Epithelial cell of proximal tubule (primary cell): ENCODE results near the gene KLHDC7A. TPM values are rescaled to one million over a fixed set of nuclear protein-coding genes. Genes with fewer than 3 reads are reported as not detected.

Source experiments
- DNase-seq: peaks from one replicate; pipeline ENCODE4 v3.0.0-alpha.2; 2011; ENCODE audit warnings: low read depth
- H3K4me3 ChIP-seq: 2 replicates; pipeline ENCODE4 v1.5.1; 2011; ENCODE audit warnings: low read depth, mild to moderate bottlenecking, low read length
- total RNA-seq: library from RNA; depleted of rRNA; stranded (reverse); fragments of >200 nt; gene quantifications from 2 replicates; pipeline ENCODE4 v1.2.3, GENCODE V29; 2015
- TF ChIP-seq, protein P1 (sequence below): conservative IDR thresholded peaks from 2 replicates; pipeline ENCODE4 v1.5.1; 2012; ENCODE audit warnings: low read depth, mild to moderate bottlenecking, low read length

Gene KLHDC7A
- total RNA-seq, 1 donor from 2014 or later: 0.98 TPM

GRCh38 chr1:18530587-18531502, 50.1 kb downstream of the KLHDC7A start:
- TF ChIP-seq, protein P1, sequence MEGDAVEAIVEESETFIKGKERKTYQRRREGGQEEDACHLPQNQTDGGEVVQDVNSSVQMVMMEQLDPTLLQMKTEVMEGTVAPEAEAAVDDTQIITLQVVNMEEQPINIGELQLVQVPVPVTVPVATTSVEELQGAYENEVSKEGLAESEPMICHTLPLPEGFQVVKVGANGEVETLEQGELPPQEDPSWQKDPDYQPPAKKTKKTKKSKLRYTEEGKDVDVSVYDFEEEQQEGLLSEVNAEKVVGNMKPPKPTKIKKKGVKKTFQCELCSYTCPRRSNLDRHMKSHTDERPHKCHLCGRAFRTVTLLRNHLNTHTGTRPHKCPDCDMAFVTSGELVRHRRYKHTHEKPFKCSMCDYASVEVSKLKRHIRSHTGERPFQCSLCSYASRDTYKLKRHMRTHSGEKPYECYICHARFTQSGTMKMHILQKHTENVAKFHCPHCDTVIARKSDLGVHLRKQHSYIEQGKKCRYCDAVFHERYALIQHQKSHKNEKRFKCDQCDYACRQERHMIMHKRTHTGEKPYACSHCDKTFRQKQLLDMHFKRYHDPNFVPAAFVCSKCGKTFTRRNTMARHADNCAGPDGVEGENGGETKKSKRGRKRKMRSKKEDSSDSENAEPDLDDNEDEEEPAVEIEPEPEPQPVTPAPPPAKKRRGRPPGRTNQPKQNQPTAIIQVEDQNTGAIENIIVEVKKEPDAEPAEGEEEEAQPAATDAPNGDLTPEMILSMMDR: no peak
- H3K4me3 ChIP-seq: no peak overlapping the region
- DNase-seq: no peak

- TF ChIP-seq, protein P1: no peak
- no peak for DNase-seq
- no peak overlapping the region for H3K4me3 ChIP-seq
Observed at GRCh38 chr1:18531503-18531845, 50.7 kb downstream of the KLHDC7A start.

DNA sequence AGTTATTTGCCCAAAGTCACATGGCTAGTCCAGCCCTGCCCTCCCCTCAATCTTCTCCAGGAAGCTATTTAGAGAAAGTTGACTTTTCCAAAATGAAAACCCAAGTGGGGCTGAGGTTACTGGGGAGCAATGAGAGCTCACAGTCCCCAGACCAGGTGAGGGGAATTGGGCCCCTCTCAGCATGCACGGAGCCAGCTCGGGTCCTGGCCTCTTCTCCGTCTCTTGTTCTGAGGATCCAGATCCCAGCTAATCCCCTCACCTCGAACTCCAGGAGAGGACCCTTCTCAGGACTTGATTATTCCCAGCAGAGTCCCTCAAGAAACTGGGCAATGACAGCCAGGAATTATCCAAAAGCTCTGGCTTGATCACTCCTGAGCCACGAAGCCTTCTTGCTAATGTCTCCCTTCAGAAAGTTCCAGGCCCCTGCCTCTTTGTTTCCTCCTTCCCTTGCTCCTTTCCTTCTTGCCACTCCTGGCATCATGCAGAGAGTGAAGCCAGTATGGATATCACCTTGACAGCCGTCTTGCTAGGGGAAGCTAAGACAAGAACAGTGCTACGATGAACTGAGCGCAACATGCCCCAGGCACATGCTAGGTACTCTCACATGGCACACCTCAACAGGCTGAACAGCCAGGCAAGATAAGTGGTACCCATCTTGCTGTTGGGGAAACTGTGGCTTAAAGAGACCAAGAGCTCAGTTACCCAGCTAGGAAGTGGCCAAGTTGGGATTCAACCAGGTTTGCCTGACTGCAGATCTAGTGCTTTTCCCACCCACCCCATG, 51.9 kb downstream of the KLHDC7A start:
- H3K4me3 ChIP-seq: no peak overlapping the region
- no peak for DNase-seq
- TF ChIP-seq, protein P1: no peak

DNA sequence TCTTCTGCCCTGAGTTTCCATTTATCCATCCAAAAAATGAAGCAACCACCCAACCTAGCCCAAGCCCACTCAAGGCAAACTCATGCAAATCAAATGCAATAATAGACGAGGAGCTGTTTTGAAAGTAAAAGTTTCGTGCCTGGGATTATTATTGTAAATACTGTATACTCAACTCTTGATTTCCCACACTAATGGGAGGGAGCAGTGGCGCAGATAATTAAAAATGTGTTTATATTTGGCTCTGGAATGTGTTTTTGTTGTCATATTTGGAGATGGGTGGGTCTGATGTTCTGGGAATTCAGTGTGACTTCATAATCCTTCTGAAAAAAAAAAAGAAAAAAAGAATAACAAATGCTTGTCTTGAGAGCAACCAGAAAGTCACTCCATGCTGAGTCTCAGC, 52.5 kb downstream of the KLHDC7A start:
- TF ChIP-seq, protein P1: no peak
- DNase-seq: no peak
- H3K4me3 ChIP-seq: no peak overlapping the region

GRCh38 chr1:18534810-18535205, 54.1 kb downstream of the KLHDC7A start:
- no peak overlapping the region for H3K4me3 ChIP-seq
- DNase-seq: no peak
- TF ChIP-seq, protein P1: no peak

Other genes with a start within 250 kb of the KLHDC7A start
- not detected in 2 replicates for gene PAX7, start 149.9 kb downstream of the KLHDC7A start, total RNA-seq